HEK293 (cell line): ENCODE data around the gene NYNRIN.

ENCODE experiments used
- CTCF ChIA-PET: fragments of 350-600 bp; formaldehyde crosslinking; extraction: SDS; loops from one replicate; lab custom pipeline; 2021; ENCODE audit warnings: antibody characterized with exemption; lab: Yijun Ruan, JAX
- POLR2A ChIA-PET: fragments of 300-600 bp; formaldehyde crosslinking; extraction: SDS; loops from one replicate; lab custom pipeline; 2020; ENCODE audit warnings: antibody characterized with exemption, inconsistent platforms; lab: Yijun Ruan, JAX
- H3K27ac ChIP-seq: fragments of 200-500 bp; sonication (Bioruptor generic); 2 replicates; pipeline ENCODE4 v1.5.1; 2014; ENCODE audit warnings: low read depth, low read length, control low read depth, inconsistent platforms; ENCODE audit errors: extremely low read depth
- H3K36me3 ChIP-seq, 2 experiments: fragments of 200-500 bp in 1 of 2; sonication (Bioruptor generic) in 1 of 2; 1 replicate in 1 of 2; 2 replicates in 1 of 2; pipeline ENCODE4 v1.5.1; 2014 to 2017; ENCODE audit warnings: inconsistent platforms in 2 of 2, low read length in 2 of 2; ENCODE audit not compliant: control insufficient read depth in 2 of 2, insufficient read depth in 1 of 2
- H3K4me1 ChIP-seq: fragments of 200-500 bp; sonication (Bioruptor generic); 2 replicates; pipeline ENCODE4 v1.5.1; 2014; ENCODE audit warnings: mild to moderate bottlenecking, low read length, inconsistent platforms; ENCODE audit not compliant: control insufficient read depth, insufficient read depth
- H3K4me3 ChIP-seq: 2 replicates; pipeline ENCODE4 v1.5.1; 2011; ENCODE audit warnings: low read depth, mild to moderate bottlenecking, control low read depth, low read length, moderate library complexity
- H3K9me3 ChIP-seq: fragments of 200-500 bp; sonication (Bioruptor generic); 2 replicates; pipeline ENCODE4 v1.5.1; 2014; ENCODE audit warnings: low read depth, low read length, inconsistent platforms; ENCODE audit not compliant: control insufficient read depth, insufficient read depth
- GLIS1 ChIP-seq: fragments of 450-650 bp; formaldehyde crosslinking; IDR thresholded peaks from 2 replicates; pipeline ENCODE4 v1.5.1; 2016; ENCODE audit warnings: missing biosample characterization, missing genetic modification characterization
- HOXA7 ChIP-seq: sonication (generic); formaldehyde crosslinking; IDR thresholded peaks from 2 replicates; pipeline ENCODE4 v1.8.1; 2022; ENCODE audit warnings: missing genetic modification reagents, borderline replicate concordance
- IKZF3 ChIP-seq: fragments of 450-650 bp; IDR thresholded peaks from 2 replicates; pipeline ENCODE4 v1.5.0; 2018; ENCODE audit warnings: missing biosample characterization, mild to moderate bottlenecking, missing genetic modification characterization, moderate library complexity
- KLF7 ChIP-seq: fragments of 450-650 bp; formaldehyde crosslinking; IDR thresholded peaks from 2 replicates; pipeline ENCODE4 v1.5.1; 2016; ENCODE audit warnings: missing biosample characterization, missing genetic modification characterization, borderline replicate concordance
- KLF9 ChIP-seq: fragments of 450-650 bp; formaldehyde crosslinking; IDR thresholded peaks from 2 replicates; pipeline ENCODE4 v1.5.1; 2016; ENCODE audit warnings: missing biosample characterization, missing genetic modification characterization, low read depth
- PRDM1 ChIP-seq: fragments of 450-650 bp; formaldehyde crosslinking; IDR thresholded peaks from 2 replicates; pipeline ENCODE4; 2016; ENCODE audit warnings: missing biosample characterization, missing genetic modification characterization
- SCRT1 ChIP-seq: fragments of 450-650 bp; formaldehyde crosslinking; IDR thresholded peaks from 2 replicates; pipeline ENCODE4 v1.5.1; 2016; ENCODE audit warnings: missing biosample characterization, missing genetic modification characterization, borderline replicate concordance
- SCRT2 ChIP-seq: fragments of 450-650 bp; formaldehyde crosslinking; IDR thresholded peaks from 2 replicates; pipeline ENCODE4 v1.5.1; 2016; ENCODE audit warnings: missing biosample characterization, missing genetic modification characterization
- SP2 ChIP-seq: fragments of 450-650 bp; formaldehyde crosslinking; IDR thresholded peaks from 2 replicates; pipeline ENCODE4 v1.5.1; 2016; ENCODE audit warnings: missing biosample characterization, missing genetic modification characterization
- SP7 ChIP-seq: fragments of 450-650 bp; formaldehyde crosslinking; IDR thresholded peaks from 2 replicates; pipeline ENCODE4 v1.5.1; 2016; ENCODE audit warnings: missing biosample characterization, missing genetic modification characterization
- ZBTB8A ChIP-seq: fragments of 450-650 bp; formaldehyde crosslinking; IDR thresholded peaks from 2 replicates; pipeline ENCODE4 v1.5.1; 2016; ENCODE audit warnings: missing biosample characterization, missing genetic modification characterization
- ZFP41 ChIP-seq: fragments of 450-650 bp; formaldehyde crosslinking; IDR thresholded peaks from 2 replicates; pipeline ENCODE4 v1.5.1; 2016; ENCODE audit warnings: missing biosample characterization, missing genetic modification characterization, borderline replicate concordance
- ZFP69B ChIP-seq: fragments of 450-650 bp; formaldehyde crosslinking; IDR thresholded peaks from 2 replicates; pipeline ENCODE4 v1.5.1; 2016; ENCODE audit warnings: missing biosample characterization, missing genetic modification characterization
- ZIC2 ChIP-seq: fragments of 450-650 bp; formaldehyde crosslinking; IDR thresholded peaks from 2 replicates; pipeline ENCODE4 v1.5.1; 2016; ENCODE audit warnings: missing biosample characterization, missing genetic modification characterization
- ZNF157 ChIP-seq: fragments of 450-650 bp; formaldehyde crosslinking; IDR thresholded peaks from 2 replicates; pipeline ENCODE4 v1.5.1; 2016; ENCODE audit warnings: missing biosample characterization, missing genetic modification characterization
- ZNF16 ChIP-seq: fragments of 450-650 bp; formaldehyde crosslinking; IDR thresholded peaks from 2 replicates; pipeline ENCODE4 v1.5.1; 2016; ENCODE audit warnings: low read depth, missing biosample characterization, missing genetic modification characterization
- ZNF211 ChIP-seq: fragments of 450-650 bp; formaldehyde crosslinking; IDR thresholded peaks from 2 replicates; pipeline ENCODE4 v1.5.1; 2016; ENCODE audit warnings: low read depth, missing biosample characterization, missing genetic modification characterization
- ZNF404 ChIP-seq: fragments of 450-650 bp; formaldehyde crosslinking; IDR thresholded peaks from 2 replicates; pipeline ENCODE4 v1.5.1; 2017; ENCODE audit warnings: missing biosample characterization, missing genetic modification characterization
- ZNF596 ChIP-seq: fragments of 450-650 bp; IDR thresholded peaks from 2 replicates; pipeline ENCODE4 v1.5.0; 2018; ENCODE audit warnings: missing biosample characterization, mild to moderate bottlenecking, missing genetic modification characterization, moderate library complexity
- ZNF624 ChIP-seq: fragments of 450-650 bp; formaldehyde crosslinking; IDR thresholded peaks from 2 replicates; pipeline ENCODE4 v1.5.1; 2017; ENCODE audit warnings: missing biosample characterization, missing genetic modification characterization
- ZNF707 ChIP-seq: fragments of 450-650 bp; formaldehyde crosslinking; IDR thresholded peaks from 2 replicates; pipeline ENCODE4 v1.5.1; 2016; ENCODE audit warnings: missing biosample characterization, missing genetic modification characterization
- ZNF76 ChIP-seq: fragments of 450-650 bp; formaldehyde crosslinking; IDR thresholded peaks from 2 replicates; pipeline ENCODE4; 2016; ENCODE audit warnings: low read depth, missing biosample characterization, missing genetic modification characterization, borderline replicate concordance
- TF ChIP-seq, protein P1 (sequence below): fragments of 450-650 bp; formaldehyde crosslinking; optimal IDR thresholded peaks from 2 replicates; pipeline ENCODE3; 2016; ENCODE audit warnings: missing biosample characterization, mild to moderate bottlenecking, missing genetic modification characterization
- TF ChIP-seq, protein P2 (sequence below): fragments of 450-650 bp; formaldehyde crosslinking; IDR thresholded peaks from 2 replicates; pipeline ENCODE4 v1.5.1; 2016; ENCODE audit warnings: missing biosample characterization, missing genetic modification characterization, low read depth

NYNRIN gene

DNA sequence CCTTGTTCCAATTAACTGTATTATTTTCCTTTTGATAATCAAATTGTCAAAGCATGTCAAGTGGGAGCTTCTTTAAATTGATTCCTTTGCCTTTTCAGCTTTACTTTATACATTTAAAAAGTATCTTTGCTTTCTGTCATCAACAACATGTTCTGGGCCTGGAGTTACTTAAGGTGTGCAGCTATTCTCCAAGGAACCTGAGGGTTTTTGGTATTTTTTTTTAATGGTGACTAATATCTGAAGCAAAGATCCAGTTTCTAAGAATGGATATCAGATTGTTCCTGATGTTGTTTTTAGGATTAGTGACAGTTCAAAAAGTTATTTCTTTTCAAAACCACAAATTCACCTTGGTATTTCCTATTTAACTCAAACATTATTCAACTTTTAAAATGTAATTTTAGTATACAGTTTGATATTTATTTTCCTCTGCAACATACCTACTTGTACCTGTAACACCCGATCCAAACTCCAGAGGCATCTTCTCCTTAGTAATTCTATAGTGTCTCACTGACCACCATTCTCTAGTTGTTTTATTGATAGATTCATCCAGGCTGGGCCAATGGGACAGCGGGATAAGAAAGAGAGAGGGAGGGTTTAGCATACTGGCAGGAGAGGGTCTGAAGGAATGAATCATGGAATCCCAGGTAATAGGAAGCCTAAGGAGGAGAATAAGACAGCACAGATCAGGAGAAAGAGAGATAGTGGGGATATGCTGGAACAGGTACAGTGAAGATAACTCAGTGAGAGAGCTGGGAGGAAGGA, 27.5 kb downstream of the NYNRIN start (continued):
- TF ChIP-seq KLF7: no peak
- TF ChIP-seq, protein P1, sequence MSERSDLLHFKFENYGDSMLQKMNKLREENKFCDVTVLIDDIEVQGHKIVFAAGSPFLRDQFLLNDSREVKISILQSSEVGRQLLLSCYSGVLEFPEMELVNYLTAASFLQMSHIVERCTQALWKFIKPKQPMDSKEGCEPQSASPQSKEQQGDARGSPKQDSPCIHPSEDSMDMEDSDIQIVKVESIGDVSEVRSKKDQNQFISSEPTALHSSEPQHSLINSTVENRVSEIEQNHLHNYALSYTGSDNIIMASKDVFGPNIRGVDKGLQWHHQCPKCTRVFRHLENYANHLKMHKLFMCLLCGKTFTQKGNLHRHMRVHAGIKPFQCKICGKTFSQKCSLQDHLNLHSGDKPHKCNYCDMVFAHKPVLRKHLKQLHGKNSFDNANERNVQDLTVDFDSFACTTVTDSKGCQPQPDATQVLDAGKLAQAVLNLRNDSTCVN (tag by site-specific recombination): no peak
- no peak for TF ChIP-seq ZNF211 (tag by site-specific recombination)
- no peak for TF ChIP-seq SCRT1 (tag by site-specific recombination)
- no peak for TF ChIP-seq GLIS1 (tag by site-specific recombination)

DNA sequence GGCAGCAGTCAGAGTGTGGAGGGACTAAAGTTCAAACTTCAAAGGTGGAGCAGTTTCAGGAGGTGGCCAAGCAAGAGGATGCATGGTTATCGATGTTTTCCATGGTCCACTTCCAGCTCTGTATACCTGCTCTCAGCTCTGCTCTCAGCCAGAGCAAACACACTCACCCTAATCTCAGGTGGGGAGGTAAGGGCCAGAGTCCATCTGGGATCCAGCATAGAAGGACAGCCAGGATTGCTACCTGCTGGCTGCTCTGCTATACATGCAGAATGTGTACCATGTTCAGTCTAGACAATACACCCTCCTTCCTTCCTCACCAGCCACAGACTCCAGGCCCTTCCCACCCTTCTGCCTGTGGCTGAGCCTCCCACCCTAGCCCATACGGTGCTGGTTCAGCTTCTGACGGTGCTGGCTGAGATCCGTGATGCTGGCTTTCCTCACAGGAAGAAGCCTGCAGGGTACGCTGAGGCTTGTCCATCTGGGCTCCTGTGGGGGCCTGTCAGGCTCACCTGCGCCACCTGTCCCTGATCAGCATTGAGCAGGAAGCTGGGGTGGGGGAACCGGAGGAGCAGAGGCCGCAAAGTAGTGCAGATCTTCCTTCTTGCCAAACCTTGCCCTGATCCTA, 28.2 kb downstream of the NYNRIN start:
- CTCF ChIA-PET: interaction anchor here (1.9 to 13.9 kb wide), 2 partner anchors 10 to 96 kb away, joined by 7 to 468 read pairs; partner anchors contain the start of gene ADCY4
- Histone ChIP-seq H3K4me3 (no peak overlapping the region), H3K27ac (no peak overlapping the region), H3K36me3 (peaks cover 0 to 7% of the 10 kb centered on the region in 2 experiments; a peak in 1 of 3 replicates), H3K4me1 (peaks cover 9% of the 10 kb centered on the region), H3K9me3 (no peaks in the 10 kb centered on the region)
- POLR2A ChIA-PET: interaction anchor here (1.5 kb wide), 1 partner anchor 15 kb away, joined by 4 read pairs; no protein-coding TSS in a partner anchor
- TF ChIP-seq ZNF16 (tag by site-specific recombination) (no peak), HOXA7 (CRISPR knock-in tag) (no peak), ZNF404 (tag by site-specific recombination) (no peak), PRDM1 (no peak), ZNF596 (tag by site-specific recombination) (no peak), ZNF624 (tag by site-specific recombination) (no peak), ZNF76 (tag by site-specific recombination) (no peak), SP7 (no peak), ZBTB8A (tag by site-specific recombination) (no peak), IKZF3 (tag by site-specific recombination) (no peak), ZNF157 (tag by site-specific recombination) (no peak), ZNF707 (no peak), ZIC2 (tag by site-specific recombination) (no peak), SCRT2 (tag by site-specific recombination) (no peak), KLF9 (tag by site-specific recombination) (no peak), ZFP41 (tag by site-specific recombination) (no peak), SP2 (tag by site-specific recombination) (no peak), ZFP69B (no peak)
- TF ChIP-seq, protein P2, sequence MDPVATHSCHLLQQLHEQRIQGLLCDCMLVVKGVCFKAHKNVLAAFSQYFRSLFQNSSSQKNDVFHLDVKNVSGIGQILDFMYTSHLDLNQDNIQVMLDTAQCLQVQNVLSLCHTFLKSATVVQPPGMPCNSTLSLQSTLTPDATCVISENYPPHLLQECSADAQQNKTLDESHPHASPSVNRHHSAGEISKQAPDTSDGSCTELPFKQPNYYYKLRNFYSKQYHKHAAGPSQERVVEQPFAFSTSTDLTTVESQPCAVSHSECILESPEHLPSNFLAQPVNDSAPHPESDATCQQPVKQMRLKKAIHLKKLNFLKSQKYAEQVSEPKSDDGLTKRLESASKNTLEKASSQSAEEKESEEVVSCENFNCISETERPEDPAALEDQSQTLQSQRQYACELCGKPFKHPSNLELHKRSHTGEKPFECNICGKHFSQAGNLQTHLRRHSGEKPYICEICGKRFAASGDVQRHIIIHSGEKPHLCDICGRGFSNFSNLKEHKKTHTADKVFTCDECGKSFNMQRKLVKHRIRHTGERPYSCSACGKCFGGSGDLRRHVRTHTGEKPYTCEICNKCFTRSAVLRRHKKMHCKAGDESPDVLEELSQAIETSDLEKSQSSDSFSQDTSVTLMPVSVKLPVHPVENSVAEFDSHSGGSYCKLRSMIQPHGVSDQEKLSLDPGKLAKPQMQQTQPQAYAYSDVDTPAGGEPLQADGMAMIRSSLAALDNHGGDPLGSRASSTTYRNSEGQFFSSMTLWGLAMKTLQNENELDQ (tag by site-specific recombination): no peak
